ENCODE measurements around the gene GALNT8.

DNA sequence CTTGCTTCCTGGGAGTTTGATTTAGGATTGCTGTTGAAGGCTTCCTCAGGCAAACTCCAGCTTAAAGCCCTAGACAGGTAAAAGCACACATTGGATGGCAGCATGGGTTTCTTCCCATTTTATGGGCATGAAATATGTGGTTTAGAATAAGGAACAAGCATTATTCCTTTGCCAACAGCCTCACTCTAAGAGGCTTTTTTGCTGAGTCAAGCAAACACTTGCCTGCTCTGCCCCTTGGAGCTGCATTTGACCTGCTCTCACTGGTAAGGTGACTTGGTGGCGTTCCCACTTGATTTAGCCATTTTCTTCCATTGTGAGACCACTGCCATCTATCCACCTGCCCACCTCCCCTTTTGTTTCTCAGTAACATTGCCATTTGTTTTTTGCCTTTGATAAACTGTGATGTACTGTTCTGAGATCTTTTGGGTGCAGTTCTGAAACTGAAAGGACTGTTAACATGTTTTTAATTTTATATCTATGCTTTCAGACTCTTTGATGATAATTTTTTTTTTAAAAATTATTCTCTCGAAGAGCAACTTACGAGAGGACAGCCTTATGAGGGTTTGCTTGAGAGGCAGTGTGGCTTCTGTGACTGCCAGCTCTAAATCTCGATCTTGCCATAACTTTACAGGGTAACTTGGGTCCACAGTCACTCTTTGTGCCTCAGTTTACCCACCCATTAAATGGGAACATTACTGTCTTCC lies 92.6 kb downstream of the GALNT8 start:
- TF ChIP-seq, protein P1, sequence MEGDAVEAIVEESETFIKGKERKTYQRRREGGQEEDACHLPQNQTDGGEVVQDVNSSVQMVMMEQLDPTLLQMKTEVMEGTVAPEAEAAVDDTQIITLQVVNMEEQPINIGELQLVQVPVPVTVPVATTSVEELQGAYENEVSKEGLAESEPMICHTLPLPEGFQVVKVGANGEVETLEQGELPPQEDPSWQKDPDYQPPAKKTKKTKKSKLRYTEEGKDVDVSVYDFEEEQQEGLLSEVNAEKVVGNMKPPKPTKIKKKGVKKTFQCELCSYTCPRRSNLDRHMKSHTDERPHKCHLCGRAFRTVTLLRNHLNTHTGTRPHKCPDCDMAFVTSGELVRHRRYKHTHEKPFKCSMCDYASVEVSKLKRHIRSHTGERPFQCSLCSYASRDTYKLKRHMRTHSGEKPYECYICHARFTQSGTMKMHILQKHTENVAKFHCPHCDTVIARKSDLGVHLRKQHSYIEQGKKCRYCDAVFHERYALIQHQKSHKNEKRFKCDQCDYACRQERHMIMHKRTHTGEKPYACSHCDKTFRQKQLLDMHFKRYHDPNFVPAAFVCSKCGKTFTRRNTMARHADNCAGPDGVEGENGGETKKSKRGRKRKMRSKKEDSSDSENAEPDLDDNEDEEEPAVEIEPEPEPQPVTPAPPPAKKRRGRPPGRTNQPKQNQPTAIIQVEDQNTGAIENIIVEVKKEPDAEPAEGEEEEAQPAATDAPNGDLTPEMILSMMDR (IDR thresholded peaks at IDR 0.05; ENCODE audit: insufficient read depth, low read length, poor library complexity, severe bottlenecking) = no peak
- TF ChIP-seq EZH2phosphoT487 (conservative IDR thresholded peaks at IDR 0.05; ENCODE audit: low read length) = no peak

All from SU-DHL-6 (cell line).